CD8-positive, alpha-beta memory T cell (primary cell): ENCODE results near the gene MYLK2. TPM values are rescaled to one million over a fixed set of nuclear protein-coding genes. Genes with fewer than 3 reads are reported as not detected.

Source experiments
- CTCF ChIA-PET: fragments of 350-600 bp; sonication (Branson Sonifier 250); formaldehyde crosslinking; loops from one replicate; lab custom pipeline; 2021; ENCODE audit warnings: antibody characterized with exemption; lab: Charles Lee
- POLR2A ChIA-PET: fragments of 350-600 bp; sonication (Branson Sonifier 250); formaldehyde crosslinking; loops from one replicate; lab custom pipeline; 2021; ENCODE audit warnings: antibody characterized with exemption; lab: Charles Lee
- DNase-seq, 5 donors: peaks; one replicate each; pipeline versions ENCODE4 v3.0.0 to v3.0.0-alpha.2; 2020 to 2022; ENCODE audit warnings: mixed read lengths in 1 of 5
- H3K27ac ChIP-seq: one replicate; pipeline ENCODE4 v1.7.0; 2013; ENCODE audit warnings: low read depth, mild to moderate bottlenecking, low read length, moderate library complexity
- H3K27me3 ChIP-seq: 2 replicates; pipeline ENCODE4 v1.7.0; 2013; ENCODE audit warnings: low read length, mild to moderate bottlenecking; ENCODE audit not compliant: insufficient read depth, poor library complexity, severe bottlenecking
- H3K36me3 ChIP-seq: 2 replicates; pipeline ENCODE4 v1.7.0; 2013; ENCODE audit warnings: mild to moderate bottlenecking, low read length, moderate library complexity; ENCODE audit not compliant: insufficient read depth
- H3K4me1 ChIP-seq: 2 replicates; pipeline ENCODE4 v1.7.0; 2013; ENCODE audit warnings: mild to moderate bottlenecking, low read length, moderate library complexity; ENCODE audit not compliant: insufficient read depth
- H3K4me3 ChIP-seq: 2 replicates; pipeline ENCODE4 v1.7.0; 2013; ENCODE audit warnings: mild to moderate bottlenecking, low read length
- H3K9me3 ChIP-seq: 2 replicates; pipeline ENCODE4 v1.7.0; 2013; ENCODE audit warnings: mild to moderate bottlenecking, low read length
- H3K27ac Mint-ChIP-seq, 8 donors: one replicate each; pipeline ENCODE4 v1.8.0; 2020 to 2021; ENCODE audit warnings: mixed read lengths in 8 of 8, mild to moderate bottlenecking in 6 of 8, inconsistent platforms in 3 of 8, moderate library complexity in 3 of 8
- H3K27me3 Mint-ChIP-seq, 2 donors: one replicate each; pipeline ENCODE4 v1.8.0; 2020 to 2021; ENCODE audit warnings: mixed read lengths in 2 of 2, mild to moderate bottlenecking in 1 of 2, moderate library complexity in 1 of 2
- H3K36me3 Mint-ChIP-seq, 3 donors: one replicate each; pipeline ENCODE4 v1.8.0; 2020 to 2021; ENCODE audit warnings: mixed read lengths in 3 of 3, inconsistent platforms in 1 of 3, mild to moderate bottlenecking in 1 of 3
- H3K4me1 Mint-ChIP-seq, 3 donors: one replicate each; pipeline ENCODE4 v1.8.0; 2020 to 2021; ENCODE audit warnings: mixed read lengths in 3 of 3, inconsistent platforms in 1 of 3, mild to moderate bottlenecking in 1 of 3
- H3K4me3 Mint-ChIP-seq, 7 donors: one replicate each; pipeline ENCODE4 v1.8.0; 2020 to 2021; ENCODE audit warnings: mixed read lengths in 7 of 7, mild to moderate bottlenecking in 6 of 7, moderate library complexity in 4 of 7, inconsistent platforms in 2 of 7
- H3K9me3 Mint-ChIP-seq, 5 donors: one replicate each; pipeline ENCODE4 v1.8.0; 2020 to 2022; ENCODE audit warnings: mixed read lengths in 5 of 5, mild to moderate bottlenecking in 3 of 5, moderate library complexity in 2 of 5, inconsistent platforms in 1 of 5
- polyA plus RNA-seq: library from polyadenylated mRNA; unstranded; fragments of 300-500 nt; fragmentation: Illumina TruSeq; gene quantifications from one replicate; pipeline ENCODE4 v1.2.3, GENCODE V29; 2021
- total RNA-seq, 2 experiments: library from RNA; stranded (reverse); gene quantifications; one replicate each; pipeline ENCODE4 v1.2.3, GENCODE V29; 2021

The MYLK2 gene
- total RNA-seq (under 1 TPM; 0.13 to 0.24 TPM), polyA plus RNA-seq (not detected)

GRCh38 chr20:31819083-31819784 lies at the start of gene MYLK2:
TSS of gene MYLK2 (plus strand) at chr20:31819356. CDS start at chr20:31819581, 225 bp downstream.
- DNase-seq: no peak
- Histone ChIP-seq H3K9me3 (no peaks in the 10 kb centered on the region), H3K4me1 (no peaks in the 10 kb centered on the region), H3K27ac (no peak within 1 kb of the TSS), H3K36me3 (no peaks in the 10 kb centered on the region), H3K4me3 (no peak within 1 kb of the TSS), H3K27me3 (no peaks in the 10 kb centered on the region)
- ChIA-PET POLR2A (no interaction called here), CTCF (interaction anchor here (0.7 to 1.6 kb wide), 4 partner anchors 61 to 224 kb away, joined by 3 to 4 read pairs (median 3); no protein-coding TSS in a partner anchor)
- H3K9me3 Mint-ChIP-seq: no peaks in the 10 kb centered on the region
- no peak within 1 kb of the TSS for H3K4me3 Mint-ChIP-seq
- peaks cover 0 to 5% (median 5%) of the 10 kb centered on the region in 3 donors for H3K4me1 Mint-ChIP-seq
- no peak within 1 kb of the TSS for H3K27ac Mint-ChIP-seq
- no peaks in the 10 kb centered on the region for H3K36me3 Mint-ChIP-seq
- H3K27me3 Mint-ChIP-seq: no peaks in the 10 kb centered on the region

GRCh38 chr20:31769681-31770080 lies 49.5 kb upstream of the MYLK2 start:
- H3K27ac Mint-ChIP-seq: peak overlapping the region in 3 of 8 donors; percentile 32 to 66 (median 62)
- H3K9me3 Mint-ChIP-seq: no peaks in the 10 kb centered on the region
- Histone ChIP-seq H3K36me3 (no peaks in the 10 kb centered on the region), H3K9me3 (no peaks in the 10 kb centered on the region), H3K4me3 (no peak overlapping the region), H3K27me3 (no peaks in the 10 kb centered on the region), H3K4me1 (no peaks in the 10 kb centered on the region), H3K27ac (no peak overlapping the region)
- CTCF ChIA-PET: no interaction called here
- DNase-seq: no peak
- peak overlapping the region in 5 of 7 donors; percentile 23 to 79 (median 67) for H3K4me3 Mint-ChIP-seq
- H3K36me3 Mint-ChIP-seq: no peaks in the 10 kb centered on the region
- H3K4me1 Mint-ChIP-seq: peaks cover 14 to 33% (median 21%) of the 10 kb centered on the region in 3 donors
- H3K27me3 Mint-ChIP-seq: no peaks in the 10 kb centered on the region
- POLR2A ChIA-PET: no interaction called here

GRCh38 chr20:31770243-31770642 lies 48.9 kb upstream of the MYLK2 start:
- Histone ChIP-seq H3K27me3 (no peaks in the 10 kb centered on the region), H3K4me1 (no peaks in the 10 kb centered on the region), H3K36me3 (no peaks in the 10 kb centered on the region), H3K4me3 (no peak overlapping the region), H3K27ac (no peak overlapping the region), H3K9me3 (no peaks in the 10 kb centered on the region)
- Mint-ChIP-seq H3K4me3 (peak overlapping the region; percentile 45 to 78 (median 57)), H3K36me3 (no peaks in the 10 kb centered on the region), H3K27me3 (no peaks in the 10 kb centered on the region), H3K4me1 (peaks cover 14 to 33% (median 21%) of the 10 kb centered on the region in 3 donors), H3K9me3 (no peaks in the 10 kb centered on the region), H3K27ac (peak overlapping the region; percentile 10 to 79 (median 50))
- ChIA-PET POLR2A (interaction anchor here (0.5 to 0.6 kb wide), 2 partner anchors 79 to 765 kb away, joined by 3 to 4 read pairs; no protein-coding TSS in a partner anchor), CTCF (interaction anchor here (0.7 kb wide), 1 partner anchor 208 kb away, joined by 3 read pairs; no protein-coding TSS in a partner anchor)
- DNase-seq: peak in 1 of 5 donors; percentile 3

- DNase-seq: no peak
- H3K36me3 ChIP-seq: no peaks in the 10 kb centered on the region
Observed at GRCh38 chr20:31774408-31774807, 44.7 kb upstream of the MYLK2 start.

GRCh38 chr20:31780839-31781238 lies 38.3 kb upstream of the MYLK2 start:
- H3K9me3 ChIP-seq: no peaks in the 10 kb centered on the region
- H3K27me3 Mint-ChIP-seq: no peaks in the 10 kb centered on the region
- no peaks in the 10 kb centered on the region for H3K9me3 Mint-ChIP-seq
- no peak overlapping the region for H3K27ac ChIP-seq
- no peak for DNase-seq
- H3K36me3 ChIP-seq: no peaks in the 10 kb centered on the region
- H3K4me1 ChIP-seq: no peaks in the 10 kb centered on the region
- H3K27me3 ChIP-seq: no peaks in the 10 kb centered on the region
- H3K4me3 Mint-ChIP-seq: no peak overlapping the region
- ChIA-PET POLR2A (no interaction called here), CTCF (no interaction called here)
- H3K4me3 ChIP-seq: no peak overlapping the region
- no peak overlapping the region for H3K27ac Mint-ChIP-seq
- no peaks in the 10 kb centered on the region for H3K36me3 Mint-ChIP-seq
- H3K4me1 Mint-ChIP-seq: no peaks in the 10 kb centered on the region

More at GRCh38 chr20:31774408-31774807, 44.7 kb upstream of the MYLK2 start:
- Histone ChIP-seq H3K27me3 (no peaks in the 10 kb centered on the region), H3K9me3 (no peaks in the 10 kb centered on the region), H3K4me1 (no peaks in the 10 kb centered on the region), H3K27ac (no peak overlapping the region), H3K4me3 (no peak overlapping the region)
- Mint-ChIP-seq H3K4me1 (peaks cover 14 to 29% (median 21%) of the 10 kb centered on the region in 3 donors), H3K27me3 (no peaks in the 10 kb centered on the region), H3K9me3 (no peaks in the 10 kb centered on the region), H3K27ac (no peak overlapping the region), H3K4me3 (no peak overlapping the region), H3K36me3 (no peaks in the 10 kb centered on the region)
- ChIA-PET POLR2A (no interaction called here), CTCF (no interaction called here)

GRCh38 chr20:31781945-31782344 lies 37.2 kb upstream of the MYLK2 start:
- DNase-seq: no peak
- no peak overlapping the region for H3K27ac Mint-ChIP-seq
- no peaks in the 10 kb centered on the region for H3K4me1 Mint-ChIP-seq
- Histone ChIP-seq H3K4me3 (no peak overlapping the region), H3K9me3 (no peaks in the 10 kb centered on the region), H3K4me1 (no peaks in the 10 kb centered on the region), H3K27ac (no peak overlapping the region), H3K27me3 (no peaks in the 10 kb centered on the region), H3K36me3 (no peaks in the 10 kb centered on the region)
- ChIA-PET CTCF (no interaction called here), POLR2A (no interaction called here)
- H3K27me3 Mint-ChIP-seq: no peaks in the 10 kb centered on the region
- no peaks in the 10 kb centered on the region for H3K9me3 Mint-ChIP-seq
- H3K4me3 Mint-ChIP-seq: no peak overlapping the region
- no peaks in the 10 kb centered on the region for H3K36me3 Mint-ChIP-seq

- no peaks in the 10 kb centered on the region for H3K27me3 Mint-ChIP-seq
- no peaks in the 10 kb centered on the region for H3K9me3 Mint-ChIP-seq
- CTCF ChIA-PET: no interaction called here
- H3K4me1 Mint-ChIP-seq: no peaks in the 10 kb centered on the region
- H3K4me3 ChIP-seq: no peak overlapping the region
- H3K4me1 ChIP-seq: no peaks in the 10 kb centered on the region
- POLR2A ChIA-PET: no interaction called here
- no peak overlapping the region for H3K4me3 Mint-ChIP-seq
- H3K27ac Mint-ChIP-seq: no peak overlapping the region
- H3K9me3 ChIP-seq: no peaks in the 10 kb centered on the region
- no peaks in the 10 kb centered on the region for H3K27me3 ChIP-seq
- no peak overlapping the region for H3K27ac ChIP-seq
- no peaks in the 10 kb centered on the region for H3K36me3 ChIP-seq
- H3K36me3 Mint-ChIP-seq: no peaks in the 10 kb centered on the region
- DNase-seq: no peak
Observed at GRCh38 chr20:31784354-31785044, 34.7 kb upstream of the MYLK2 start.

GRCh38 chr20:31785089-31785488 lies 34.1 kb upstream of the MYLK2 start:
- no peaks in the 10 kb centered on the region for H3K9me3 Mint-ChIP-seq
- Histone ChIP-seq H3K9me3 (no peaks in the 10 kb centered on the region), H3K27me3 (no peaks in the 10 kb centered on the region), H3K27ac (no peak overlapping the region), H3K4me1 (no peaks in the 10 kb centered on the region), H3K4me3 (no peak overlapping the region), H3K36me3 (no peaks in the 10 kb centered on the region)
- POLR2A ChIA-PET: no interaction called here
- DNase-seq: no peak
- no peaks in the 10 kb centered on the region for H3K36me3 Mint-ChIP-seq
- CTCF ChIA-PET: no interaction called here
- H3K27ac Mint-ChIP-seq: no peak overlapping the region
- H3K27me3 Mint-ChIP-seq: no peaks in the 10 kb centered on the region
- no peaks in the 10 kb centered on the region for H3K4me1 Mint-ChIP-seq
- H3K4me3 Mint-ChIP-seq: no peak overlapping the region
